IMR-90 (cell line): ENCODE data around the gene FAM193A. TPM values are rescaled to one million over a fixed set of nuclear protein-coding genes. Genes with fewer than 3 reads are reported as not detected.

Experiments
- ATAC-seq: fragments of 200-7000 bp; cut with Tn5 transposase; 2 replicates; pipeline ENCODE4 v1.9.1; 2020; ENCODE audit warnings: low read depth, mild to moderate bottlenecking, moderate library complexity
- BruUV-seq: library from RNA; stranded (reverse); fragments of 400-500 nt; replicated peaks from 2 replicates; lab custom pipeline; 2021; lab: Mats Ljungman, UMichigan
- CTCF ChIA-PET: fragments of 300-600 bp; formaldehyde crosslinking; extraction: SDS; loops from one replicate; lab custom pipeline; 2021; ENCODE audit warnings: antibody characterized with exemption; lab: Yijun Ruan, JAX
- POLR2A ChIA-PET: fragments of 300-600 bp; sonication (Branson Sonifier 250); formaldehyde crosslinking; loops from one replicate; lab custom pipeline; 2022; ENCODE audit warnings: antibody characterized with exemption; ENCODE audit not compliant: unreplicated experiment; lab: Charles Lee
- DNase-seq: peaks from one replicate; pipeline ENCODE4 v3.0.0; 2013
- H2AFZ ChIP-seq: replicated peaks from 2 replicates; pipeline ENCODE3; 2013; ENCODE audit warnings: low read length, mild to moderate bottlenecking; ENCODE audit not compliant: poor library complexity
- H2AK5ac ChIP-seq: 2 replicates; pipeline ENCODE4 v1.6.1; 2013; ENCODE audit warnings: low read depth, low read length, inconsistent platforms
- H2AK9ac ChIP-seq: replicated peaks from 2 replicates; pipeline ENCODE3; 2013; ENCODE audit warnings: mild to moderate bottlenecking, low read depth, low read length, moderate library complexity; ENCODE audit not compliant: poor library complexity
- H2BK120ac ChIP-seq: 2 replicates; pipeline ENCODE4 v1.6.1; 2013; ENCODE audit warnings: low read depth, low read length, inconsistent platforms
- H2BK15ac ChIP-seq: 3 replicates; pipeline ENCODE4 v1.6.1; 2013; ENCODE audit warnings: low read depth, low read length, inconsistent platforms
- H2BK20ac ChIP-seq: 2 replicates; pipeline ENCODE4 v1.6.1; 2013; ENCODE audit warnings: low read depth, mild to moderate bottlenecking, inconsistent platforms, low read length, moderate library complexity
- H2BK5ac ChIP-seq: 2 replicates; pipeline ENCODE4 v1.6.1; 2013; ENCODE audit warnings: mild to moderate bottlenecking, low read depth, low read length, inconsistent platforms; ENCODE audit not compliant: poor library complexity, severe bottlenecking
- H3K14ac ChIP-seq: replicated peaks from 2 replicates; pipeline ENCODE4 v1.6.1; 2013; ENCODE audit warnings: low read depth, low read length, inconsistent platforms
- H3K18ac ChIP-seq: 2 replicates; pipeline ENCODE4 v1.6.1; 2013; ENCODE audit warnings: low read depth, low read length, control low read depth
- H3K23ac ChIP-seq: 2 replicates; pipeline ENCODE4 v1.6.1; 2013; ENCODE audit warnings: low read depth, low read length, inconsistent platforms
- H3K27ac ChIP-seq: 2 replicates; pipeline ENCODE4 v1.5.1; 2013; ENCODE audit warnings: mild to moderate bottlenecking, control low read depth, low read length; ENCODE audit not compliant: insufficient read depth
- H3K27me3 ChIP-seq: 2 replicates; pipeline ENCODE4 v1.6.1; 2013; ENCODE audit warnings: low read length; ENCODE audit not compliant: control insufficient read depth, insufficient read depth
- H3K36me3 ChIP-seq: 2 replicates; pipeline ENCODE4 v1.6.1; 2013; ENCODE audit warnings: low read length, mixed read lengths; ENCODE audit not compliant: control insufficient read depth, insufficient read depth
- H3K4ac ChIP-seq: 2 replicates; pipeline ENCODE4 v1.6.1; 2013; ENCODE audit warnings: low read depth, low read length, inconsistent platforms
- H3K4me1 ChIP-seq: 2 replicates; pipeline ENCODE4 v1.6.1; 2013; ENCODE audit warnings: low read length, mixed read lengths; ENCODE audit not compliant: control insufficient read depth, insufficient read depth
- H3K4me2 ChIP-seq: 2 replicates; pipeline ENCODE4 v1.6.1; 2013; ENCODE audit warnings: low read depth, mild to moderate bottlenecking, control low read depth, low read length, moderate library complexity
- H3K4me3 ChIP-seq: 2 replicates; pipeline ENCODE4 v1.5.1; 2013; ENCODE audit warnings: low read depth, mild to moderate bottlenecking, control low read depth, low read length, moderate library complexity; ENCODE audit not compliant: insufficient read depth
- H3K56ac ChIP-seq: 2 replicates; pipeline ENCODE4 v1.6.1; 2013; ENCODE audit warnings: low read length, inconsistent platforms; ENCODE audit not compliant: insufficient read depth; ENCODE audit errors: extremely low read depth
- H3K79me1 ChIP-seq, 2 experiments: 2 replicates each; pipeline ENCODE4 v1.6.1; 2013; ENCODE audit warnings: low read length in 2 of 2, inconsistent platforms in 1 of 2, low read depth in 1 of 2
- H3K9ac ChIP-seq: 2 replicates; pipeline ENCODE4 v1.6.1; 2013; ENCODE audit warnings: low read depth, low read length, control low read depth
- H3K9me1 ChIP-seq: 2 replicates; pipeline ENCODE4 v1.6.1; 2013; ENCODE audit warnings: low read length, inconsistent platforms; ENCODE audit not compliant: insufficient read depth
- H3K9me3 ChIP-seq: 2 replicates; pipeline ENCODE4 v1.6.1; 2013; ENCODE audit warnings: low read length; ENCODE audit not compliant: control insufficient read depth, insufficient read depth
- H4K20me1 ChIP-seq: 2 replicates; pipeline ENCODE4 v1.6.1; 2013; ENCODE audit warnings: low read length, inconsistent platforms; ENCODE audit not compliant: insufficient read depth
- H4K5ac ChIP-seq: 2 replicates; pipeline ENCODE4 v1.6.1; 2013; ENCODE audit warnings: mild to moderate bottlenecking, low read depth, low read length, control low read depth
- H4K8ac ChIP-seq, 2 experiments: 2 replicates each; pipeline ENCODE4 v1.6.1; 2013; ENCODE audit warnings: low read depth in 2 of 2, low read length in 2 of 2, control low read depth in 1 of 2, inconsistent platforms in 1 of 2
- H4K91ac ChIP-seq: 2 replicates; pipeline ENCODE4 v1.6.1; 2013; ENCODE audit warnings: low read depth, low read length, inconsistent platforms; ENCODE audit not compliant: insufficient read depth
- CEBPB ChIP-seq: IDR thresholded peaks from 2 replicates; pipeline ENCODE4 v1.6.1; 2012; ENCODE audit warnings: low read depth, low read length, improper control_type of control experiment
- ELK1 ChIP-seq: fragments of 150-350 bp; IDR thresholded peaks from 2 replicates; pipeline ENCODE4 v1.6.1; 2016; ENCODE audit warnings: low read depth, mild to moderate bottlenecking, low read length, moderate library complexity, borderline replicate concordance
- WGBS, 2 experiments: methylation state at CpG; one replicate each; pipeline versions ENCODE4 v1.1.5 to v1.1.7; 2013; ENCODE audit warnings: missing lambda C conversion rate in 2 of 2; ENCODE audit not compliant: insufficient read length in 1 of 2; ENCODE audit errors: extremely low coverage in 2 of 2; 5-methylcytosine and 5-hydroxymethylcytosine counted together
- dilution Hi-C: fragments of 300-500 bp; cut with HindIII; formaldehyde crosslinking; loops from one replicate; pipeline ENCODE4 v1.14.3; 2018; ENCODE audit warnings: low sequenced_read_pairs; ENCODE audit not compliant: unreplicated experiment
- in situ Hi-C: fragments of 300-500 bp; cut with MboI; formaldehyde crosslinking; loops from 3 replicates; pipeline ENCODE4 v1.14.3; 2019; ENCODE audit warnings: low sequenced_read_pairs, inconsistent platforms, mixed read lengths
- intact Hi-C: fragments of 100-400 bp; cut with micrococcal nuclease; formaldehyde crosslinking; loops from 2 replicates; pipeline ENCODE4 v1.10.0; 2022
- polyA plus RNA-seq, 3 experiments: library from polyadenylated mRNA; depleted of rRNA; stranded (reverse); fragments of >200 nt; gene quantifications; 2 replicates each; pipeline ENCODE4 v1.2.3, GENCODE V29; 2012; ENCODE audit warnings: low replicate concordance in 1 of 3
- total RNA-seq: library from RNA; depleted of rRNA; stranded (reverse); fragments of >200 nt; gene quantifications from 2 replicates; pipeline ENCODE4 v1.2.3, GENCODE V29; 2012

Gene FAM193A
- total and polyA plus RNA-seq, 2 of the 4 experiments (the other 2 are of a cell fraction): 6.8 to 11.0 TPM

GRCh38 chr4:2492970-2493369 lies 43.5 kb upstream of the FAM193A start:
- no peak overlapping the region for H4K91ac ChIP-seq
- no peak overlapping the region for H2BK5ac ChIP-seq
- no peaks in the 10 kb centered on the region for H3K27me3 ChIP-seq
- H3K4ac ChIP-seq: no peak overlapping the region
- ChIA-PET CTCF (no interaction called here), POLR2A (no interaction called here)
- no peak overlapping the region for H3K27ac ChIP-seq
- no peak overlapping the region for H4K8ac ChIP-seq
- no peak overlapping the region for H3K23ac ChIP-seq
- no peak overlapping the region for H2BK15ac ChIP-seq
- no peaks in the 10 kb centered on the region for H3K9me3 ChIP-seq
- H2AFZ ChIP-seq: peak overlapping the region; percentile 21
- dilution Hi-C loops (no loop called here), in situ Hi-C loops (no loop called here), intact Hi-C loops (no loop called here)
- no peak overlapping the region for H3K14ac ChIP-seq
- ATAC-seq: no peak
- TF ChIP-seq ELK1 (no peak), CEBPB (no peak)
- no peak overlapping the region for H3K56ac ChIP-seq
- 100% methylated on average over 1 of the region's 1 CpG; no CpG with 5 or more reads in 1 of the 2 experiments for WGBS, 2 experiments
- H2BK20ac ChIP-seq: no peak overlapping the region
- no peak overlapping the region for H3K4me2 ChIP-seq
- H3K79me1 ChIP-seq: peaks cover 42 to 78% of the 10 kb centered on the region in 2 experiments
- peaks cover 31% of the 10 kb centered on the region for H3K9me1 ChIP-seq
- H3K4me3 ChIP-seq: no peak overlapping the region
- no peak overlapping the region for H2AK5ac ChIP-seq
- no peak overlapping the region for H2AK9ac ChIP-seq
- peaks cover 47% of the 10 kb centered on the region for H3K36me3 ChIP-seq
- no TSS peak for BruUV-seq
- peaks cover 67% of the 10 kb centered on the region for H4K20me1 ChIP-seq
- no peak overlapping the region for H2BK120ac ChIP-seq
- H4K5ac ChIP-seq: no peak overlapping the region
- H3K4me1 ChIP-seq: peaks cover 5% of the 10 kb centered on the region
- no peak for DNase-seq
- H3K18ac ChIP-seq: no peak overlapping the region
- no peak overlapping the region for H3K9ac ChIP-seq
